HepG2 (cell line): ENCODE data around the gene TSHZ2. TPM values are rescaled to one million over a fixed set of nuclear protein-coding genes. Genes with fewer than 3 reads are reported as not detected.
A peak's percentile ranks its signal among the peaks of the same experiment; 100 is the strongest.

ENCODE experiments used
- BRD4 ChIP-seq: sonication (generic); formaldehyde crosslinking; IDR thresholded peaks from 2 replicates; pipeline ENCODE4 v1.4.0; 2020; ENCODE audit warnings: missing genetic modification reagents
- ELK4 ChIP-seq: sonication (generic); formaldehyde crosslinking; IDR thresholded peaks from 2 replicates; pipeline ENCODE4 v1.9.0; 2021; ENCODE audit warnings: missing genetic modification reagents, borderline replicate concordance
- HOXA7 ChIP-seq: sonication (generic); formaldehyde crosslinking; IDR thresholded peaks from 2 replicates; pipeline ENCODE4 v1.8.1; 2022; ENCODE audit warnings: mild to moderate bottlenecking, missing genetic modification reagents, moderate library complexity
- IRF2 ChIP-seq: IDR thresholded peaks from 2 replicates; pipeline ENCODE4 v1.6.1; 2018; ENCODE audit warnings: missing genetic modification reagents, missing compliant biosample characterization
- IRF9 ChIP-seq: sonication (generic); formaldehyde crosslinking; IDR thresholded peaks from 2 replicates; pipeline ENCODE4 v1.8.0; 2022; ENCODE audit warnings: missing genetic modification reagents, mild to moderate bottlenecking, borderline replicate concordance
- JUN ChIP-seq: sonication (generic); formaldehyde crosslinking; IDR thresholded peaks from 2 replicates; pipeline ENCODE4 v1.4.0; 2020; ENCODE audit warnings: mild to moderate bottlenecking, missing genetic modification reagents
- MED13 ChIP-seq: sonication (generic); formaldehyde crosslinking; IDR thresholded peaks from 2 replicates; pipeline ENCODE4 v1.5.0; 2020; ENCODE audit warnings: missing genetic modification reagents
- MTA1 ChIP-seq: sonication (generic); formaldehyde crosslinking; IDR thresholded peaks from 2 replicates; pipeline ENCODE4 v1.4.0; 2020; ENCODE audit warnings: missing genetic modification reagents, mild to moderate bottlenecking, borderline replicate concordance
- MXD3 ChIP-seq: IDR thresholded peaks from 2 replicates; pipeline ENCODE4 v1.6.1; 2016; ENCODE audit warnings: mild to moderate bottlenecking, missing biosample characterization, missing genetic modification reagents
- PITX1 ChIP-seq: sonication (generic); formaldehyde crosslinking; IDR thresholded peaks from 2 replicates; pipeline ENCODE4 v1.5.1; 2020; ENCODE audit warnings: mild to moderate bottlenecking, missing genetic modification reagents
- RAD21 ChIP-seq: fragments of 450-650 bp; formaldehyde crosslinking; IDR thresholded peaks from 2 replicates; pipeline ENCODE4 v1.5.0; 2020; ENCODE audit warnings: mild to moderate bottlenecking
- RFX5 ChIP-seq: IDR thresholded peaks from 2 replicates; pipeline ENCODE4 v1.6.1; 2011; ENCODE audit warnings: low read depth, low read length, improper control_type of control experiment
- SMYD3 ChIP-seq: sonication (generic); formaldehyde crosslinking; IDR thresholded peaks from 2 replicates; pipeline ENCODE4 v1.8.1; 2023; ENCODE audit warnings: mild to moderate bottlenecking, missing genetic modification reagents
- SP2 ChIP-seq: sonication (generic); formaldehyde crosslinking; IDR thresholded peaks from 2 replicates; pipeline ENCODE4 v1.5.1; 2020; ENCODE audit warnings: mild to moderate bottlenecking, missing genetic modification reagents
- TFDP2 ChIP-seq: sonication (generic); formaldehyde crosslinking; IDR thresholded peaks from 2 replicates; pipeline ENCODE4 v1.4.0; 2020; ENCODE audit warnings: missing genetic modification reagents
- U2AF1 ChIP-seq: fragments of 200-400 bp; formaldehyde crosslinking; optimal IDR thresholded peaks from 2 replicates; pipeline ENCODE3; 2017; ENCODE audit warnings: mild to moderate bottlenecking, low read depth, low read length
- YY1 ChIP-seq: IDR thresholded peaks from 2 replicates; pipeline ENCODE4 v1.6.1; 2011; ENCODE audit warnings: low read length, low read depth, moderate library complexity, mild to moderate bottlenecking; ENCODE audit not compliant: insufficient read depth, insufficient replicate concordance
- ZBTB1 ChIP-seq: sonication (generic); formaldehyde crosslinking; IDR thresholded peaks from 2 replicates; pipeline ENCODE4 v1.4.0; 2020; ENCODE audit warnings: missing genetic modification reagents, borderline replicate concordance
- ZKSCAN5 ChIP-seq: sonication (generic); formaldehyde crosslinking; IDR thresholded peaks from 2 replicates; pipeline ENCODE4 v1.5.1; 2020; ENCODE audit warnings: mild to moderate bottlenecking, missing genetic modification reagents
- ZNF18 ChIP-seq: sonication (generic); formaldehyde crosslinking; IDR thresholded peaks from 2 replicates; pipeline ENCODE4 v1.8.0; 2022; ENCODE audit warnings: mild to moderate bottlenecking, missing genetic modification reagents; ENCODE audit not compliant: insufficient replicate concordance
- ZNF275 ChIP-seq: sonication (generic); formaldehyde crosslinking; IDR thresholded peaks from 2 replicates; pipeline ENCODE4 v1.8.0; 2022; ENCODE audit warnings: missing genetic modification reagents, mild to moderate bottlenecking, inconsistent platforms, borderline replicate concordance
- ZNF619 ChIP-seq: sonication (generic); formaldehyde crosslinking; IDR thresholded peaks from 2 replicates; pipeline ENCODE4 v1.4.0; 2020; ENCODE audit warnings: mild to moderate bottlenecking, missing genetic modification reagents
- ZNF737 ChIP-seq: sonication (generic); formaldehyde crosslinking; IDR thresholded peaks from 2 replicates; pipeline ENCODE4 v1.5.0; 2020; ENCODE audit warnings: missing genetic modification reagents, mild to moderate bottlenecking, borderline replicate concordance
- polyA plus RNA-seq, 8 experiments: library from polyadenylated mRNA; depleted of rRNA in 3 of 8; stranded (reverse) in 7 of 8; unstranded in 1 of 8; fragments of >200 nt; fragmentation: Illumina TruSeq in 4 of 8; extraction: Trizol in 4 of 8; gene quantifications; 2 replicates each; pipeline versions ENCODE4 v1.2.1 to v1.2.3, GENCODE V29; 2011 to 2016; ENCODE audit warnings: low read depth in 4 of 8, missing spikeins in 1 of 8, mixed read lengths in 1 of 8; ENCODE audit not compliant: insufficient read depth in 1 of 8
- total RNA-seq, 5 experiments: library from RNA; depleted of rRNA; stranded (reverse); fragments of >200 nt; fragmentation: Illumina TruSeq; extraction: Trizol; gene quantifications; 2 replicates each; pipeline ENCODE4 v1.2.3, GENCODE V29; 2016; ENCODE audit warnings: low read depth in 1 of 5

The TSHZ2 gene
- total and polyA plus RNA-seq, 2 of the 13 experiments (the other 11 are each of a cell fraction or from before 2014, with no cell fraction given): 0.01 TPM; not detected in 1

- no peak for TF ChIP-seq IRF9
- peak; percentile 70; the same call in 1 of the 2 replicates for TF ChIP-seq IRF2 (CRISPR knock-in tag)
- no peak for TF ChIP-seq ZNF737
- no peak for TF ChIP-seq ELK4 (CRISPR knock-in tag)
- TF ChIP-seq ZKSCAN5 (CRISPR knock-in tag): no peak
- no peak for TF ChIP-seq ZNF275 (CRISPR knock-in tag)
- TF ChIP-seq RFX5: no peak
- no peak for TF ChIP-seq MED13 (CRISPR knock-in tag)
- no peak for TF ChIP-seq ZBTB1
- TF ChIP-seq ZNF18 (CRISPR knock-in tag): no peak
- TF ChIP-seq SMYD3 (CRISPR knock-in tag): peak; percentile 53; the same call in 1 of the 2 replicates
- no peak for TF ChIP-seq SP2 (CRISPR knock-in tag)
- TF ChIP-seq HOXA7 (CRISPR knock-in tag): no peak
- TF ChIP-seq PITX1 (CRISPR knock-in tag): peak; percentile 41; the same call in 1 of the 2 replicates
- TF ChIP-seq TFDP2 (CRISPR knock-in tag): no peak
- no peak for TF ChIP-seq MXD3 (CRISPR knock-in tag)
- TF ChIP-seq RAD21: no peak
- TF ChIP-seq JUN (CRISPR knock-in tag): peak; percentile 67; the same call in 1 of the 2 replicates
- no peak for TF ChIP-seq YY1
- no peak for TF ChIP-seq ZNF619 (CRISPR knock-in tag)
- TF ChIP-seq U2AF1: no peak
- no peak for TF ChIP-seq BRD4 (CRISPR knock-in tag)
- no peak for TF ChIP-seq MTA1 (CRISPR knock-in tag)
These were observed 105.4 kb downstream of the TSHZ2 start (continued) for GRCh38 chr20:53077373-53078205.
